SJSA1 (cell line): ENCODE measurements around the gene LZTS2. TPM values are rescaled to one million over a fixed set of nuclear protein-coding genes. Genes with fewer than 3 reads are reported as not detected.

Source experiments
- DNase-seq, 2 experiments: peaks; one replicate each; pipeline ENCODE4 v3.0.0-alpha.2; 2015 to 2020; ENCODE audit warnings: low spot score in 2 of 2, low read depth in 1 of 2
- H3K27ac ChIP-seq: fragments of 250-450 bp; sonication (Bioruptor Pico); 2 replicates; pipeline ENCODE4 v1.5.1; 2020; ENCODE audit warnings: mild to moderate bottlenecking, moderate library complexity
- H3K27me3 ChIP-seq: fragments of 250-450 bp; sonication (Bioruptor Pico); replicated peaks from 2 replicates; pipeline ENCODE4 v1.5.1; 2020; ENCODE audit warnings: mild to moderate bottlenecking, moderate library complexity
- H3K36me3 ChIP-seq: fragments of 250-450 bp; sonication (Bioruptor Pico); 2 replicates; pipeline ENCODE4 v1.5.1; 2020; ENCODE audit warnings: mild to moderate bottlenecking
- H3K4me1 ChIP-seq: fragments of 250-450 bp; sonication (Bioruptor Pico); replicated peaks from 2 replicates; pipeline ENCODE4 v1.6.1; 2021; ENCODE audit warnings: mild to moderate bottlenecking
- H3K4me3 ChIP-seq: fragments of 250-450 bp; sonication (Bioruptor Pico); 2 replicates; pipeline ENCODE4 v1.5.1; 2020; ENCODE audit warnings: mild to moderate bottlenecking
- H3K9me3 ChIP-seq: fragments of 250-450 bp; sonication (Bioruptor Pico); replicated peaks from 2 replicates; pipeline ENCODE4 v1.5.1; 2020; ENCODE audit warnings: mild to moderate bottlenecking
- total RNA-seq: library from RNA; depleted of rRNA; stranded (reverse); fragments of >200 nt; shearing (Covaris generic); gene quantifications from 2 replicates; pipeline ENCODE4 v1.2.3, GENCODE V29; 2014

LZTS2 gene
- total RNA-seq, 1 experiment from 2014 or later = 70.0 TPM

DNA sequence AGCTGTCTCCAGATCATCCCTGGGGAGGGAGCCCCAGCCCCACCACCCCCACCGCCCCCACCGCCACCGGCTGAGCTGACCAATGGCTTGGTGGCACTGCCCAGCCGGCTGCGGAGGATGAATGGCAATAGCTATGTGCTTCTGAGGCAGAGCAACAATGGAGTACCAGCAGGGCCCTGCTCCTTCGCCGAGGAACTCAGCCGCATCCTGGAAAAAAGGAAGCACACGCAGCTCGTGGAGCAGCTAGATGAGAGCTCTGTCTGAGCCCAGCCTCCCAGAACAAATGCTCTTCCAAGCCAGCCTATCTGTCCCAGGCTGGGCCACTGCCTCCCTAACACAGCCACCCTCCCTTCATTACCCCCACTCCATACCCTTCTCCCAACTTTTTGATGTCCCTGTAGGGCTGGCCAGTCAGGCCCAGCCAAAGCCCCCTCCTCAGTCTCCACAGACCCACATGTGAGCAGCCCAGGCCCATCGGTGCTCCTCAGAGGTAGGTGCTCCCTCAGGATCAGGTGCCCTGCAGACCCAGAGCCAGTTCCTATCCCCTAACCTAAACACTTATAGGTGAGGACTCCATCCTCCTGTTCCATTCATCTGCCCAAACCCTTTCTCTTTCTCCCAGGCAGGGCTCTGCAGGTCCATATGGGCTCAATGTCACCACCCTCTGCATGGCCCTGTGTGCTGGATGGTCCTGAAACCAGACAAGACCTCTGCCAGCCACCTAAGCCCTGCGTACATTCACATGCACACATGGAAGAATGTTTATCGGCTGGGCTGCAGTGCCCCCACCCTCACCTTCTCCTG lies 15.5 kb upstream of the LZTS2 start:
- no peak for DNase-seq
- Histone ChIP-seq H3K36me3 (peaks cover 59% of the 10 kb centered on the region), H3K27ac (no peak overlapping the region), H3K9me3 (no peaks in the 10 kb centered on the region), H3K4me3 (no peak overlapping the region), H3K4me1 (peaks cover 16% of the 10 kb centered on the region), H3K27me3 (no peaks in the 10 kb centered on the region)

DNA sequence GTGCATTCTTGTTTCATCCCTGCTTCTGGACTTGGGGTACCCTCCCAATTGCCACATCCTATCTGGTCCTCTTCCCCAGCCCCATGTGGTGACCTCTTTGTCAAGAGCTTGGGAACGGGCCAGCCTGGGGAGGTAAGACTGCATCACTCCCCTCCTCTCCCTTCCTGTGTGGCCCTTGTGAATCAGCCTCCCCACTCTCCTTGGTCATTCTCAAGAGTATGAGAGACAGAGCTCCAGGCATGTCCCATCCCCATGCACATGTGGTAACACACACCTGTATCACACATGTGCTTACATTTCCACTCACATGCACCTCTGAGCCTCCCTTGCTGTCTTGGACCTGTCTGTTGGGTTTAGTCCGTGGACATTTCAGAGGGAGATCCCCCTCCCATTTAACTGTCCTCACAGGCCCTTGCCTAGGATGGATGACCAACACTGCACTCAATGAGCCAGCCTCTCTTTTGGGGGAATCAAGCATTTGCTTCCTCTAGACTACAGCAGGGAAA lies 14.9 kb upstream of the LZTS2 start:
- Histone ChIP-seq H3K4me3 (no peak overlapping the region), H3K9me3 (no peaks in the 10 kb centered on the region), H3K36me3 (peaks cover 65% of the 10 kb centered on the region), H3K4me1 (peaks cover 16% of the 10 kb centered on the region), H3K27ac (no peak overlapping the region), H3K27me3 (no peaks in the 10 kb centered on the region)
- DNase-seq = no peak

DNA sequence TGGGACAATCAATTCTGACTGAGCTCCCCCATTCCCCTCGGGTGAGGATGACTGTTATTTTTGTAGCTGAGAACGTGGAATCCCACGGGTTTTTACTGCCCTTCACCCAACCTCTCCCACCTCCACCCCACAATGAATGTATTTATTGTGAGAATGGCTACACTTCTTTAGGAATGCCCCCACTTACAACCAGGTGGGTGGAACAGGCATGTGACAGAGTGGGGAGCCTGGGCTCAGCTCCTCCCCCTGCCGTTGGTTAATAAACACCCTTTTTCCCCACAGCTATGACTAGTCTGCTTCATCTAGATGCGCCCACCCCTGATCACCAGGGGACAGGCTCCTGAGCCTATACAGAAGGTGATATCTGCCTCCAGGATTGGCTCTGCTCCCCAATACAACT lies 14.3 kb upstream of the LZTS2 start:
- H3K9me3 ChIP-seq = no peaks in the 10 kb centered on the region
- H3K27ac ChIP-seq = no peak overlapping the region
- H3K4me3 ChIP-seq = no peak overlapping the region
- H3K4me1 ChIP-seq = peaks cover 16% of the 10 kb centered on the region
- peaks cover 65% of the 10 kb centered on the region for H3K36me3 ChIP-seq
- no peaks in the 10 kb centered on the region for H3K27me3 ChIP-seq
- DNase-seq = no peak

DNA sequence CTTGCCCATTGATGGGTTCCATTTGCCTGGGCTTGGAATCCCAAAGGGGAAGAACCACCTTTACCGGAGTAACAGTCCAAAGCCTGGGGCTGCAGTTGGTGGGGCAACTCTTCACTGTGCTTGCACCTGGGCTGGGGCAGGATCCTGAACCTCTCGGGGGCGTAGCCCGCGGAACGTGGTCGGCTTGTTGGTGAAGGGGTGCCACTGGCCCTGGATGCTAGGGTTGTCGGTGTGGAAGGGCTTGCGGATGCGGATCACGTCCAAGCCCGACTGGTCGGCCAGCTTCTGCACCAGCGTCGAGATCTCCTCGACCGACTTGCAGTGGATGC lies 13.0 kb upstream of the LZTS2 start:
- no peak overlapping the region for H3K27ac ChIP-seq
- H3K27me3 ChIP-seq = no peaks in the 10 kb centered on the region
- H3K9me3 ChIP-seq = no peaks in the 10 kb centered on the region

DNA sequence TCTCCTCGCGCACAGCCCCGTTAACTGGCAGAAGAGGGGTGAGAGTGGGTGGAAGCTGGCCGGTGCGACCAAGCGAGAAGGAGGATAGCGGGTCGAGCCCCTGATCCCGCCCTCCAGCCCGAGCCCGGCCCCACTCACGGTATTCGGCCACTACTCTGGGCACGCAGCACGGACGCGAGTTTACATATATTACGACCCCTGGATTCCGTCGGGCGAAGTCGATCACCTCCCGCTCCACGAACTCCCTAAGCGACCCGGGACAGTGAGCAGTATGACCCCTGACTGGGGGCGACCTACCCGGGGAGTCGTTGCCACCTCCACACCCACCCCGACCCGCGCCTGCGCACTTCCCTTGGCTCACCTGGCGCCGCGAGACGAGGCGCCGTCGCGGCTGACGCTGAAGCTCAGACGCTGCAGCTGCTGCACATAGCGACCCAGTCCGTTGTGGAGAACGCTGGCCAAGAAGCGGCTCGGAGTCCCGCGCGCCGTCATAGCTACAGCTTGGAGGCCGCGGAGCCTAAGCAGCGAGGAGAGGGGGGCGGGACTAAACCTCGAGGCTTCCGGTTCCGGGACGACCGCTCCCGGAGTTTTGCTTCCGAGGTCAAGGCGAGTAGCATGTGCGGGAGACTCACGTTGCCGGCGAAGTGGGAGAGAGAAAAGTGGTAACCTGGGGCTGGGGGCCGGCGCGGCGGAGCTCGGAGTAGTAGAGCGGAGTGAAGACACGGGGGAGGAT lies 12.5 kb upstream of the LZTS2 start, which contains the start of the genes MRPL43 and TWNK:
Gene MRPL43 (minus strand): TSS at position 546 of the 733 bp plus-strand sequence. CDS start 54 bp downstream, at position 492.
Gene TWNK (plus strand): TSS at position 592 of the 733 bp plus-strand sequence. CDS start 668 bp downstream, outside the sequence.
- Histone ChIP-seq H3K4me3 (peak within 1 kb of the TSS; percentile 90), H3K27ac (no peak within 1 kb of the TSS), H3K4me1 (peaks cover 16% of the 10 kb centered on the region), H3K36me3 (peaks cover 66% of the 10 kb centered on the region), H3K27me3 (no peaks in the 10 kb centered on the region), H3K9me3 (no peaks in the 10 kb centered on the region)
- DNase-seq = peak; percentile 75 to 80

More for the DNA sequence above, 13.0 kb upstream of the LZTS2 start:
- peaks cover 16% of the 10 kb centered on the region for H3K4me1 ChIP-seq
- H3K36me3 ChIP-seq = peaks cover 68% of the 10 kb centered on the region
- peak overlapping the region; percentile 90 for H3K4me3 ChIP-seq
- DNase-seq = no peak

DNA sequence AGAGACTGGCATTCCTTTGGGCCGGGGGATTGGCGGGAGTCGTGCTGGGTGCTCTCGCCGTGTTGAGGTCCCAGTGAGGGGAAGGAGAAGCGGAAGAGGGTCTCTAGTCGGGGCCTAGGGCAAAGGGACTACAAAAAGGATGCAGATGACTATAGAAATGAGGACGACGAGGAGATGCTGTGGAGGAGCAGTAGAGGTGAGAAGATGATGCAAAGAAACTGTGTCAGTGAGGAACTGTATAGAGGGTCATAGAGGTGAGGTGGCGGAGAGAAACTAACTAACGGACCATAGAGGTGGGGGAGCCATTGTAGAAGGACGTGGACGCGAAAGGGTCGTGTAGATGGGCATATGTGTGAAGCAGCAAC lies 11.9 kb upstream of the LZTS2 start:
- H3K36me3 ChIP-seq = peaks cover 63% of the 10 kb centered on the region
- H3K27me3 ChIP-seq = no peaks in the 10 kb centered on the region
- no peak overlapping the region for H3K27ac ChIP-seq
- H3K9me3 ChIP-seq = no peaks in the 10 kb centered on the region
- DNase-seq = no peak
- H3K4me1 ChIP-seq = peaks cover 16% of the 10 kb centered on the region
- H3K4me3 ChIP-seq = peak overlapping the region; percentile 90

DNA sequence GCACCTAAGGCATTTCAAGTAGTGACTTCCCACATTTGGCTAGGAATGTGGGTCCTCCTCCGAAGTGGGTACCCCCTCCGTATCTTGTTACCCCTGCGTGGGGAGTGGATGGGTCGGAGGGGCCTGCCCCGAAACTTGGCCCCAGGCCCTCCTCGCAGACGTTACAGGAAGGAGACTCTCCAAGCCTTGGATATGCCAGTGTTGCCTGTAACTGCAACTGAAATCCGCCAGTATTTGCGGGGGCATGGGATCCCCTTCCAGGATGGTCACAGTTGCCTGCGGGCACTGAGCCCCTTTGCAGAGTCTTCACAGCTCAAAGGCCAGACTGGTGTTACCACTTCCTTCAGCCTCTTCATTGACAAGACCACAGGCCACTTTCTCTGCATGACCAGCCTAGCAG lies 11.4 kb upstream of the LZTS2 start:
- H3K27ac ChIP-seq = no peak overlapping the region

DNA sequence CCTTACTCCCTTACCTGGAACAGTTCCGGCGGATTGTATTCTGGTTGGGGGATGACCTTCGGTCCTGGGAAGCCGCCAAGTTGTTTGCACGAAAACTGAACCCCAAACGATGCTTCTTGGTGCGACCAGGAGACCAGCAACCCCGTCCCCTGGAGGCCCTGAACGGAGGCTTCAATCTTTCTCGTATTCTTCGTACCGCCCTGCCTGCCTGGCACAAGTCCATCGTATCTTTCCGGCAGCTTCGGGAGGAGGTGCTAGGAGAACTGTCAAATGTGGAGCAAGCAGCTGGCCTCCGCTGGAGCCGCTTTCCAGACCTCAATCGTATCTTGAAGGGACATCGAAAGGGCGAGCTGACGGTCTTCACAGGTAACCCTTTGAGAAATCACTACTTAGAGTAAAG lies 10.5 kb upstream of the LZTS2 start:
- H3K4me1 ChIP-seq = peaks cover 18% of the 10 kb centered on the region
- no peak for DNase-seq
- no peak overlapping the region for H3K4me3 ChIP-seq

More for the DNA sequence above, 11.4 kb upstream of the LZTS2 start:
- H3K4me1 ChIP-seq = peaks cover 16% of the 10 kb centered on the region
- H3K9me3 ChIP-seq = no peaks in the 10 kb centered on the region
- no peak for DNase-seq
- no peaks in the 10 kb centered on the region for H3K27me3 ChIP-seq
- peaks cover 61% of the 10 kb centered on the region for H3K36me3 ChIP-seq
- peak overlapping the region; percentile 90 for H3K4me3 ChIP-seq

DNA sequence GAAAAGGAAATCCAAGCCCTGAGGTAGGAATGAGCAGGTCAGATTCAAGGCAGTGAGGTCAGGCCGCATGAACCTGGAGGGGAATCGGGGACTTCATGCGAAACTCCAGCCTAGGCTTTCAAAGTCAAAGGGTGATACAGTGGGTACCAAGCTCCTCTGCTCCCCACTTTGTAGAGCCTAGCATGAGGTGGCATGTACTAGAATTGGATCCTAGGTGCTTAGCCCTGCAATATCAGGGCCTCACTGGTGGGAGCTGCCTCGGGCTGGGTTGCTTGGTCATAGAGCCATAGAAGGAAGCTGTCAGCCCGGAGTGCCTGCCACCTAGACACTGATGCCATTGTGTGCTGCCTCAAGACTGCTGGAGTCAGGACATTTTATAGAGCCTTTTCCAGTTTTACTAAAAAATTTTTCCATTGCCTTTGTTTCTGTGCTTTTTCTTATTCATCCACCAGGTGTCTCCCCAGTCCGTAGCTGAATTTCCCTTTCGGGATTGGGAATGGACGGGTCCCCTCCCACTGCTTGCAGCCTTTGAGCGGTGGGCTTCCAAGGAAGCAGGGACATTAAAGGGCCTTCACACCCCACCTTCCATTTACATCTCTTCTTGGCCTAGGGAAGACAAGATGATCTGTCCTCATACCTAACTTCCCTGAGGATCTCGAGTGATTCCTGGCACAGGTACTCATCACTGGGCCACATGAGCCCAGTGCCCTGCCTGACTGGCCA lies 5.5 kb upstream of the LZTS2 start:
- H3K27me3 ChIP-seq = no peaks in the 10 kb centered on the region
- no peaks in the 10 kb centered on the region for H3K9me3 ChIP-seq
- H3K27ac ChIP-seq = peak overlapping the region; percentile 57
- peak in 1 of 2 experiments; percentile 65 for DNase-seq
- peaks cover 47% of the 10 kb centered on the region for H3K36me3 ChIP-seq
- no peak overlapping the region for H3K4me3 ChIP-seq
- peaks cover 52% of the 10 kb centered on the region for H3K4me1 ChIP-seq

More for the DNA sequence above, 10.5 kb upstream of the LZTS2 start:
- no peak overlapping the region for H3K27ac ChIP-seq
- no peaks in the 10 kb centered on the region for H3K27me3 ChIP-seq
- peaks cover 70% of the 10 kb centered on the region for H3K36me3 ChIP-seq
- H3K9me3 ChIP-seq = no peaks in the 10 kb centered on the region

DNA sequence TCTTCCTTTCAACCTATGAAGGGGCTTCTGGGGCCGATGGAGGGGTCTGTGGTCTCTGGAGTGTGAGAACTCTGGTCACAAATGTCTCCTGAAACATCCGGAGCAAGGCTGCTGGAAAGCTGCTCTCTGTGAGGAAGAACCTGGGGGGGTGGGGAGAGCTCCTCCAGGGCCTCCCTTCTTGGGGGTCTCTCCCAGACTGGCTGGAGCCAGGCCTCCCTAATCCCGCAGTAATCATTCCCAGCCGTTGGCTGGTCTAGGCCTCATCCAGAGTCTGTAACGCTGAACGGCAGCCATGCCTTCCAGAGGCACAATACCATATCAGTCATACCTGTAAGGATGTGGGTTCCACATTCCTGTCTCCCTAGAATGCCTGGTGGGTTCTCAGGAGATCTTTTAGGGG lies 4.4 kb upstream of the LZTS2 start:
- H3K4me1 ChIP-seq = peaks cover 56% of the 10 kb centered on the region
- peaks cover 44% of the 10 kb centered on the region for H3K36me3 ChIP-seq
- no peaks in the 10 kb centered on the region for H3K27me3 ChIP-seq
- H3K27ac ChIP-seq = peak overlapping the region; percentile 57
- DNase-seq = peak; percentile 72 to 78
- no peaks in the 10 kb centered on the region for H3K9me3 ChIP-seq
- H3K4me3 ChIP-seq = no peak overlapping the region

DNA sequence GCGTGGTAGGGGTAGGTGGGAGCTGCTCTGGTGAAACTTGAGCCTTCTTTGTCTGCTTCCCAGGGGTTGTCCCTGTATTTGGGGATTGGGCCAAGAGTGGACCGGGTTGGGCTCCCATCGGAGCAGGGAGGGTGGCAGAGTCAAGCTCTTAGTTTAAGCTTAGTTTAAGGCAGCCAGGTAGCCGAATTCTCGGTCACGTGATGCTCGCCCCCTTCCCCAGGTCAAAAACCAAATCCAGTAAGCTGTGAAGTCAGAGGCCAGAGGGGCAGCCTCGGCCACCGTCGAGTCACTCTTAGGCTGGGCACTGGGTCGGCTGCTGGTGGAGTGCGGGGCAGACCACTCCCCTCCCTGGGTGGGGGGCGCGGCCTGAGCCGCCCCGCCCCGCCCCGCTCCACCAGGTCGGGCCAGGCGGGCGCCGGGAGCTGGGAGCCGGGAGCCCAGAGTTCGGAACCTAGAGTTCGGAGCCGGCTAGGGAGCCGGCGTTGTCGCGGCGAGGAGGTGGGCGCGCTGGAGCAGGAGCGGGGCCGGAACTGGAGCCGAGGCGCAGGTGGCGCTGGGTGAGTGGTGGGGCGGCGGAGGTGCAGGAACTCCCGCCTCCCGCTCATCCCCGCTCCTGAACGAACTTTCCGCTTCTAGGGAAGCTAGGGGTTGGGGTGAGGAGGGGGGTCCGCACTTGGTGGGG lies 2.8 kb upstream of the LZTS2 start:
- H3K36me3 ChIP-seq = peaks cover 34% of the 10 kb centered on the region
- H3K9me3 ChIP-seq = no peaks in the 10 kb centered on the region
- H3K4me3 ChIP-seq = peak overlapping the region; percentile 81
- no peaks in the 10 kb centered on the region for H3K27me3 ChIP-seq
- H3K4me1 ChIP-seq = peaks cover 68% of the 10 kb centered on the region
- DNase-seq = peak in 1 of 2 experiments; percentile 42
- H3K27ac ChIP-seq = no peak overlapping the region

DNA sequence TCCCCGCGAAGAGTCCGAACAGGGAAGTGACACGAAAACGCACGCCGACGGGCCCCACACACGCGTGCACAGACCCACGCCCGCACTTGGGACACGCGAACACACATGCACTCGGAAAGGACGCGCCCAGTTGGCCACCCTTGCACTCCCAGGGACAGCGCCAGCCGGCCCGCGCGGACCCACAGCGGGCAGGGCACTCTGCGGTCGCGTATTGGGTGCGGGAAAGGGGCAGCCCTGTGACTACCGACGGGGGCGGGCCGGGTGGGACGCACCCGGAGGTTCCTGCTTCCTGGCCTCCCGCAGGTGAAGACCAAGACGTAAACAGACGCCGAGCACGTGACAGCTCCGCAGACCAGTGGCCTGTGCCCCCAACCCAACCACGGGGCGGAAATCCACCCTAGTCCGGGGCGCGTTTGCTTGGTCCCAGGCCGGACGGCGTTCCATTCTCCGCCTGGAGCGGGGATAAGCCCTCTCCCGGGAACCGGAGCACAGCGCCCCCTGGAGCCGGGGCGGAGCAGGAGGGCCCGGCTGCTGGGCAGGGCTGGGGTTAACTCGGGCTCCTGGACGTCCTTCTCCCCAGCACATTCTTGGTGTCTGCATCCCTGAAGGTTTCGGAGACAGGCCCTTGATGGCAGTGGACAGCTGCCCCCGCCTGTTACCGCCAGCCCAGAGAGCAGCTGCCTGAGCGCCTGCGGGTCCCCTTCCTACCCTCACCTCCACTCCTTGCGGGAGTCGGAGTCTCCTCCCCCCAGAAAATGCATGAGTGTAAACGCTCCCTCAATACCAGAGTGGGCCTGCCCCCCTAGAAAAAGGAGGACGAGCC lies 2.0 kb upstream of the LZTS2 start:
- Histone ChIP-seq H3K4me1 (peaks cover 74% of the 10 kb centered on the region), H3K36me3 (peaks cover 41% of the 10 kb centered on the region), H3K27me3 (no peaks in the 10 kb centered on the region), H3K27ac (peak overlapping the region; percentile 94), H3K4me3 (peak overlapping the region; percentile 81), H3K9me3 (no peaks in the 10 kb centered on the region)
- peak; percentile 88 for DNase-seq
